Measurements from ENCODE around the gene DLEC1.

The DLEC1 gene

DNA sequence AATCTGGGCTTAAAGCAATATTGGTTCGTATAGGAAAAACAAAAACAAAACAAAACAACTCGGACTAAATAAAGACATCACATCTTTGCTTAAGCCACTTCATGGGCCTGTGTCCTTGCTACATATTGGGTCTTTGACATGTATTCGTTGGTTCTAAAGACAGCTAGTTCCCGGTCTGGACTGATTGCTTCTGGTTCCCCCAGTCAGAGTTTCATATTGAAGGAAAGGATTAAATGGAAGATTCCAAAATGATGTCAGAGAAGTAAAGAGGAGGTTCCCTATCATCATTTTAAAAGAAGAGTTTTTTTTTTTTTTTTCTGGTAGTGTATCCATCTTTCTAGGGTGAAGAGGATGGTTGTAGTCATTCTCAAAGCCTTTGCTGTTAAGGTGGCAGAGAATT lies 128.6 kb downstream of the DLEC1 start:
- no peak for DNase-seq (ENCODE audit: extremely low read depth, insufficient read length)
- TF ChIP-seq, protein P1, sequence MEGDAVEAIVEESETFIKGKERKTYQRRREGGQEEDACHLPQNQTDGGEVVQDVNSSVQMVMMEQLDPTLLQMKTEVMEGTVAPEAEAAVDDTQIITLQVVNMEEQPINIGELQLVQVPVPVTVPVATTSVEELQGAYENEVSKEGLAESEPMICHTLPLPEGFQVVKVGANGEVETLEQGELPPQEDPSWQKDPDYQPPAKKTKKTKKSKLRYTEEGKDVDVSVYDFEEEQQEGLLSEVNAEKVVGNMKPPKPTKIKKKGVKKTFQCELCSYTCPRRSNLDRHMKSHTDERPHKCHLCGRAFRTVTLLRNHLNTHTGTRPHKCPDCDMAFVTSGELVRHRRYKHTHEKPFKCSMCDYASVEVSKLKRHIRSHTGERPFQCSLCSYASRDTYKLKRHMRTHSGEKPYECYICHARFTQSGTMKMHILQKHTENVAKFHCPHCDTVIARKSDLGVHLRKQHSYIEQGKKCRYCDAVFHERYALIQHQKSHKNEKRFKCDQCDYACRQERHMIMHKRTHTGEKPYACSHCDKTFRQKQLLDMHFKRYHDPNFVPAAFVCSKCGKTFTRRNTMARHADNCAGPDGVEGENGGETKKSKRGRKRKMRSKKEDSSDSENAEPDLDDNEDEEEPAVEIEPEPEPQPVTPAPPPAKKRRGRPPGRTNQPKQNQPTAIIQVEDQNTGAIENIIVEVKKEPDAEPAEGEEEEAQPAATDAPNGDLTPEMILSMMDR (IDR thresholded peaks at IDR 0.05; ENCODE audit: insufficient read depth, low read length, poor library complexity, severe bottlenecking) = no peak
- H3K4me3 ChIP-seq (replicated peaks; ENCODE audit: low read depth, low read length) = no peak overlapping the region

GRCh38 chr3:38168151-38169026 lies 129.4 kb downstream of the DLEC1 start:
- DNase-seq (ENCODE audit: extremely low read depth, insufficient read length) = no peak
- H3K4me3 ChIP-seq (replicated peaks; ENCODE audit: low read depth, low read length) = no peak overlapping the region

More for the DNA sequence above, 128.6 kb downstream of the DLEC1 start:
- H3K36me3 ChIP-seq (ENCODE audit: control insufficient read depth, insufficient read depth, low read length) = no peaks in the 10 kb centered on the region
- no peaks in the 10 kb centered on the region for H3K27me3 ChIP-seq (replicated peaks; ENCODE audit: control insufficient read depth, insufficient read depth, low read length)

DNA sequence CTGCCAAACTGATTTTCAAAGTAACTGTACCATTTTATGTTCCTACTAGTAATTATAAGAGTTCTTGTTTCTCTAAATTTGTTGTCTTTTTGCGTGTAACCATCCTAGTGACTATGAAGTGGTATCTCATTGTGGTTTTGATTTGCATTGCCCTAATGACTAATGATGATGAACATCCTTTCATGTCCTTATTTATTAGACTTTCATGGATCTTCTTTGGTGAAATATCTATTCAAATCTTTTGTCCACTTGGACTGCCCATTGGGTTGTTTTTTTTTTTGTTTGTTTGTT lies 130.0 kb downstream of the DLEC1 start:
- TF ChIP-seq, protein P1 (IDR thresholded peaks at IDR 0.05; ENCODE audit: insufficient read depth, low read length, poor library complexity, severe bottlenecking) = no peak
- DNase-seq (ENCODE audit: extremely low read depth, insufficient read length) = no peak
- H3K36me3 ChIP-seq (ENCODE audit: control insufficient read depth, insufficient read depth, low read length) = no peaks in the 10 kb centered on the region
- H3K27me3 ChIP-seq (replicated peaks; ENCODE audit: control insufficient read depth, insufficient read depth, low read length) = no peaks in the 10 kb centered on the region
- H3K4me3 ChIP-seq (replicated peaks; ENCODE audit: low read depth, low read length) = no peak overlapping the region

More at GRCh38 chr3:38168151-38169026, 129.4 kb downstream of the DLEC1 start:
- Histone ChIP-seq H3K36me3 (ENCODE audit: control insufficient read depth, insufficient read depth, low read length) (no peaks in the 10 kb centered on the region), H3K27me3 (replicated peaks; ENCODE audit: control insufficient read depth, insufficient read depth, low read length) (no peaks in the 10 kb centered on the region)
- TF ChIP-seq, protein P1 (IDR thresholded peaks at IDR 0.05; ENCODE audit: insufficient read depth, low read length, poor library complexity, severe bottlenecking) = no peak

DNA sequence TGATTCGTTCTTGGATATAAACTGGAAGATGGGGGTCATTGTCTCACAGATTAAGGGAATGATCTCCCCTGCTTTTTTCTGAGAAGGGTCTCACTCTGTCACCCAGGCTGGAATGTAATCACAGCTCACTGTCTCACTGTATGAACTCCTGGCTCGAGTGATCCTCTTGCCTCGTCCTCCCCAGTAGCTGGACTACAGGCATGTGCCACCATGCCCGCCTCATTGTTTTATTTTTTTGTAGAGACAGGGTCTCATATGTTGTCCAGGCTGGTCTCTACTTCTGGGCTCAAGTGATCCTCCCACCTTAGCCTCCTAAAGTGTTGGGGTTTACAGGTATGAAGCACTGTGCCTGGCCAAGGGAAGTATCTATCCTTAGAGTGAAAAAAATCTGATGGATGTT lies 131.7 kb downstream of the DLEC1 start:
- DNase-seq (ENCODE audit: extremely low read depth, insufficient read length) = no peak
- TF ChIP-seq, protein P1 (IDR thresholded peaks at IDR 0.05; ENCODE audit: insufficient read depth, low read length, poor library complexity, severe bottlenecking) = no peak
- H3K36me3 ChIP-seq (ENCODE audit: control insufficient read depth, insufficient read depth, low read length) = no peaks in the 10 kb centered on the region
- H3K4me3 ChIP-seq (replicated peaks; ENCODE audit: low read depth, low read length) = no peak overlapping the region
- H3K27me3 ChIP-seq (replicated peaks; ENCODE audit: control insufficient read depth, insufficient read depth, low read length) = no peaks in the 10 kb centered on the region

- H3K27me3 ChIP-seq (replicated peaks; ENCODE audit: control insufficient read depth, insufficient read depth, low read length) = no peaks in the 10 kb centered on the region
- TF ChIP-seq, protein P1 (IDR thresholded peaks at IDR 0.05; ENCODE audit: insufficient read depth, low read length, poor library complexity, severe bottlenecking) = no peak
- DNase-seq (ENCODE audit: extremely low read depth, insufficient read length) = no peak
- H3K4me3 ChIP-seq (replicated peaks; ENCODE audit: low read depth, low read length) = no peak overlapping the region
- no peaks in the 10 kb centered on the region for H3K36me3 ChIP-seq (ENCODE audit: control insufficient read depth, insufficient read depth, low read length)
Observed at GRCh38 chr3:38171622-38172021, 132.6 kb downstream of the DLEC1 start.
